Measurements from ENCODE around the gene VPS37D.

DNA sequence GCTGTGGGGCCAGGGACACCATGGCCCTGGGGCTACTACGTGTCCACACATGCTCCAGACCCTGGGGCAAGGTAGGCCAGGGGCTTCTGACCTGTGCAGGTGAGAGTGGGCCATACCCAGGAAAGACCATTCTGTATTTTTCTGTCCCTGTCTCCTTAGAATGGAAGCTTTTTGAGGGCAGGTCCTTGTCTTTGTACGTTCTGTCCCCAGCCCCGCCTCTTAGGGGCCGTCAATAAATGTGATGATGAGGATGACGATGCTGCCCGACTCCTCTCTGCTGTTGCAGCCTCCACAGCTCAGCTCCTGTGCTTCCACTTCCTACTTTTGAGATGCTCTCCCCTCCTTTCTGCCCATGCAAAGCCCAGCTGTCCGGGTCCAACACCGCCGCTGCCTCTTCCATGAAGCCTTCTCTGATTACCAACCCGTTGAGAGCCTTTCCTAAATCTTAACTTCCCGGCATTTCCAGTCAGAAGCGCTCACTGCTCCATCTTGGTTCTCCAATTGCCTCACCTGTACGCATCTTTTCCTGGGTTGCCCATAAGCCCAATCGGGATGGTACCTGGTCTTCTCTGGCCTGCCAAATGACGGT, 4.3 kb downstream of the VPS37D start:
- TF ChIP-seq, protein P1, sequence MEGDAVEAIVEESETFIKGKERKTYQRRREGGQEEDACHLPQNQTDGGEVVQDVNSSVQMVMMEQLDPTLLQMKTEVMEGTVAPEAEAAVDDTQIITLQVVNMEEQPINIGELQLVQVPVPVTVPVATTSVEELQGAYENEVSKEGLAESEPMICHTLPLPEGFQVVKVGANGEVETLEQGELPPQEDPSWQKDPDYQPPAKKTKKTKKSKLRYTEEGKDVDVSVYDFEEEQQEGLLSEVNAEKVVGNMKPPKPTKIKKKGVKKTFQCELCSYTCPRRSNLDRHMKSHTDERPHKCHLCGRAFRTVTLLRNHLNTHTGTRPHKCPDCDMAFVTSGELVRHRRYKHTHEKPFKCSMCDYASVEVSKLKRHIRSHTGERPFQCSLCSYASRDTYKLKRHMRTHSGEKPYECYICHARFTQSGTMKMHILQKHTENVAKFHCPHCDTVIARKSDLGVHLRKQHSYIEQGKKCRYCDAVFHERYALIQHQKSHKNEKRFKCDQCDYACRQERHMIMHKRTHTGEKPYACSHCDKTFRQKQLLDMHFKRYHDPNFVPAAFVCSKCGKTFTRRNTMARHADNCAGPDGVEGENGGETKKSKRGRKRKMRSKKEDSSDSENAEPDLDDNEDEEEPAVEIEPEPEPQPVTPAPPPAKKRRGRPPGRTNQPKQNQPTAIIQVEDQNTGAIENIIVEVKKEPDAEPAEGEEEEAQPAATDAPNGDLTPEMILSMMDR (IDR thresholded peaks at IDR 0.05) = no peak
- TF ChIP-seq POLR2AphosphoS5 (IDR thresholded peaks at IDR 0.05; ENCODE audit: low read depth, low read length) = no peak
- no peak for TF ChIP-seq SIN3A (IDR thresholded peaks at IDR 0.05; ENCODE audit: borderline replicate concordance, insufficient read depth, low read depth, low read length)
- TF ChIP-seq TCF7L2 (IDR thresholded peaks at IDR 0.05; ENCODE audit: low read depth, low read length) = no peak
